Skin epidermis (tissue), 12 donors: ENCODE results near the gene TBC1D24.
"Not testable (repeated sequence)": the region's sequence is repeated elsewhere in the genome, so short reads cannot be mapped to it uniquely, and the experiment has no call there.

Source experiments
- H3K27ac ChIP-seq, 21 experiments: fragments of 200-600 bp; sonication (generic) in 11 of 21; one replicate each; pipeline ENCODE4 v1.5.0; 2020; ENCODE audit warnings: mild to moderate bottlenecking in 3 of 21, inconsistent platforms in 2 of 21, moderate library complexity in 2 of 21
- H3K4me3 ChIP-seq, 7 experiments: fragments of 200-600 bp; sonication (generic) in 2 of 7; one replicate each; pipeline ENCODE4 v1.5.0; 2020; ENCODE audit warnings: inconsistent platforms in 2 of 7, mild to moderate bottlenecking in 2 of 7, moderate library complexity in 1 of 7

TBC1D24 gene

DNA sequence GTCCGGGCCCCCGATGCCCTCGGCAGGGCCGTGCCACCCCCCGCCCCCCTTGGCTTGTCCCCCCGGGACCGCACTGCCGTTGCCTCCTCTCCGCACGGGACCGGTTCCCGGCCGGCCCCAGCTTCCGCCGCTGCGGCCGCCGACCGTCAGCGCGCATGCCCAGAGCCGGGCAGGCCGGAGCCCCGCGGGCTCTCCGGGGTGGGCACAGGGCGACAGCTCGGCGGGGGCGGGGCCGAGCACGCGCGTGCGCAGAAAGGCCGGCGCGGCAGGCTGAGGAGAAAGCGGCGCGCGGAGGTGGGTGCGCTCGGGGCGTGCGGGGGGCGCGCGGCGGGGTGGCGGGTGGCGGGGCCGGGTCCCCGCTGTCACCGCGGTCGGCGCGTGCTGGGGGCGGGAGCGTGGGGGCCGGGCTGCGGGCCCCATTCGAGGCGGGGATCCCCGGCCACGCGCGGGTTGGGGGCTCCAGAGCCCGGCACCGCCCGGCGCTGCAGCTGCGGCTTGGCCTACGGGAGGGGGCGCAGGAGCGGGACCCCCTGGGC is at the start of gene TBC1D24:
Gene TBC1D24 (plus strand): TSS at position 251 of the 536 bp plus-strand sequence. CDS start 21,022 bp downstream, outside the sequence.
- peak within 1 kb of the TSS; percentile 59 to 79 (median 68) for H3K4me3 ChIP-seq
- H3K27ac ChIP-seq = peak within 1 kb of the TSS; percentile 13 to 90 (median 82)

- no peak overlapping the region for H3K27ac ChIP-seq
- no peak overlapping the region for H3K4me3 ChIP-seq
These were observed 49.0 kb upstream of the TBC1D24 start for GRCh38 chr16:2425825-2426430.

DNA sequence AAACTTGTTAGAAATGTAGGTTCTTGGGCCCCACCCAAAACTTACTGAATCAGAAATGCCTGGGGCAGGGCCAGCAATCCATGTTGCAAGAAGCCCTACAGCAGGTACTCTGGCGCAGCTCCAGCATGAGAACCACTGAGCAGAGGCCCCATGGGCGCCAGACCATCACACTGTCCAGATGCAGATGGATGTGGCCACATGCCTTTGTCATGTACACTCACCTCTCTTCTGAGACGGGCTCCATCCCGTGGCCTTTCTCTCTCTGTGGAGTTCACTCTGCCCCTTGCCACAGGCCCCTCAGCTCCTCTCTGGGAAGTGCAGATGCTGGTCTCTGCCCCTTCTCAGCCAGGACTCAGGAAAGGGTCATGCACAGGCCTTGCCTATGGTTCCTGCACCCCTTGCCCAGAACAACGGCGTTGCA is 48.0 kb upstream of the TBC1D24 start:
- no peak overlapping the region for H3K27ac ChIP-seq
- no peak overlapping the region for H3K4me3 ChIP-seq

- Histone ChIP-seq H3K4me3 (no peak overlapping the region), H3K27ac (no peak overlapping the region)
These were observed 47.4 kb upstream of the TBC1D24 start for GRCh38 chr16:2427526-2427925.

- Histone ChIP-seq H3K4me3 (peak overlapping the region; percentile 77 to 98 (median 93)), H3K27ac (peak overlapping the region in 19 of 21 experiments; percentile 36 to 87 (median 71))
These were observed 46.7 kb upstream of the TBC1D24 start for GRCh38 chr16:2428051-2428783.

DNA sequence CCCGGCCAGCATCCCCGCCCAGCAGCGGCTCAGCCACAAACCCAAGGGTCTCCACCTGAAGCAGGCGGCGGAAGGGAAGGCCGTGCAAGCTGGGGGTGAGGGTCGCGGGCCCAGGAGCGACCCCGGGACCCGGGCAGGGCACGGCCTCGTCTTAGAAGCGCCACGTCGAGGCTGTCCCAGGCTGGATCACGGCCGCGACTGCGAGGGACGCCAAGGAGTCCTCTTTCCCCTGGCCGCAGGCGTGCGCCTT is 46.2 kb upstream of the TBC1D24 start:
- Histone ChIP-seq H3K4me3 (peak overlapping the region; percentile 77 to 98 (median 93)), H3K27ac (peak overlapping the region in 20 of 21 experiments; percentile 36 to 87 (median 70))

DNA sequence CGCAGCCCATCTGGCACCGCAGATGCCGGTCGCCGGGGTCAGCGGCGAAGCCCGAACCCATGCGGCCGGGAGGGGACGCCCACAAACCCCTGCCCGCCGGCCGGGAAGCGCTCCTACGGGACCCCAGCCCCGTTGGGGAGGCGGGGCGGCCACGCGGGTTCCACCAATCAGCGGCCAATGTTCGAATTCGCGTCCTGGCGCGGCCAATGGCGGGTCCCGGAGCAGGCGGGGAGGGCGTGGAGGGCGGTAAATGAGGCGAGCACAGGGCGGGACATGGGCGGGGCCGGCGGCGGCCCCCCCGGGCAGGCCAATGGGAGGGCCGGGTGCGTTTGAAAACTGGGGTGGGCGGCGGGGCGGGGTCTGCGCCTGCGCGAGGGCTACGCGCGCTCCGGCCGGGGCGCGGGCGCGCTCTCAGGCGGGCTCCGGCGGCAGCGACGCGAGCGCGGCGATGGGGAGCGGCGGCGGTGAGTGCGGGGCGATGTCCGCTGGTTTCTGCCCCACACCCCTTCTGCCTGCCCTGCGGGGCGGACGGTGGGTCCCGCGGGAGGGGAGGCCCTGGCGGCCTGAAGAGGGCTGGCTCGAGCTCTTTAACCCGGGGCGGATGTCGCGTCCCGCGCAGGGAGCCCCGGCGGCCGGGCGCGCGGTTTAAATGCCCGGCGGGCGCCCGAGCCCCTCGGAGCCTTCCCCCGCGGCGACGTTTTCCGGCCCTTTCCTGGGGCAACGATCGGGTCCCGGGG is 45.7 kb upstream of the TBC1D24 start, which contains the start of gene CCNF:
Gene CCNF (plus strand): TSS at position 414 of the 737 bp plus-strand sequence. CDS start 35 bp downstream, at position 449.
- Histone ChIP-seq H3K4me3 (peak within 1 kb of the TSS; percentile 79 to 98 (median 95)), H3K27ac (peak within 1 kb of the TSS in 20 of 21 experiments; percentile 68 to 90 (median 82))

- peak overlapping the region; percentile 79 to 98 (median 95) for H3K4me3 ChIP-seq
- H3K27ac ChIP-seq = peak overlapping the region in 20 of 21 experiments; percentile 40 to 90 (median 82)
These were observed 44.9 kb upstream of the TBC1D24 start for GRCh38 chr16:2429771-2430663.

GRCh38 chr16:2432286-2432685 is 42.6 kb upstream of the TBC1D24 start:
- no peak overlapping the region for H3K27ac ChIP-seq
- H3K4me3 ChIP-seq = no peak overlapping the region

DNA sequence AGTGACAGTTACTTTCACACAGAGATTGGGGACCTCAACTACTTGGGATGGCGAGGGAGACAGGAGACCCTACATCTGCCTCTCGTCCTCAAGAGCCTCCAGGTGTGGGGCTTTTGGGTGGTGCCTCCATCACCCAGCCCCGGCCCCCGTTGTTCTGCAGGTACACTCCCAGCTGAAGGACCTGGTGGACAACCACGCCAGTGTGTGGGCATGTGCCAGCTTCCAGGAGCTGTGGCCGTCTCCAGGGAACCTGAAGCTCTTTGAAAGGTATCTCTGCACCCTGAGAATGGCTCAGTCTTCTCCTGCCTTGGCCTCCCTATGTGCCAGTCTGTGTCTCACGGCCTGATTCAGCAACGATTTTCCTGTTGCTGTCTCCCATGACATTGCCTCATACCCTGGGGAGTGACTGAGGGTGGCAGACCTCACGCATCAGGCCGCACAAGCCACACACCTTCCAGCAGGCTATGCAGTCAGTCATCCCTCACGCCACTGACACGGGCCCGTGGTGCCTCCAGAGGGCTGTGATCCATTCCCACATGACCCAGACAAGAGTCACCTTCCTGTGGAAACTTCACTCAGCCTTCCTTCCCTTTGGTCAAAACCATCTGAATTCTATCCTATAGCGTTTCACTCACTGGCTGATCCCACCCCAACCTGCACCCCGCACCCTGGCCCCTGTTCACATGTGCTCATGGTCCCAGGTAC is 42.0 kb upstream of the TBC1D24 start:
- Histone ChIP-seq H3K4me3 (no peak overlapping the region), H3K27ac (peak overlapping the region in 1 of 21 experiments; percentile 11)

GRCh38 chr16:2435236-2435635 is 39.7 kb upstream of the TBC1D24 start:
- H3K27ac ChIP-seq, H3K4me3 ChIP-seq: not testable (repeated sequence)

DNA sequence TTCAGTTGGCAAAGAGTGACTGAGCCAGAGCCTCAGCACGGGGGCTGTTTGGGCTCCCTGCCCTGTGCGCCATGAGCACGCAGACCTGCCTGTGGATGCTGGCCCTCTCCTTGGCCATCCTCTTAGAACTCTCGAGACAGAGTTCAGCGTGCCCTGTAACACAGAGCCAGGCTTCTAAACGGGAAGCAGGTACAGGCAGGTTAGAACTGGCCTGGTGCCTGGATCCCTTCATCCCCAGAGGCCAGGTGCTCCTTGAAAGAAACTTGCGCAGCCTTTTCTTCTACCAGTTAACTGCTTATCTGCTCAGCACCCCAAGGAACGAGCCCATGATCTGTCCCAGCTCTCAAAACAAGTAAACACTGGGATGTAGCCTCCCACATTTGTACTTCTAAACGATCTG is 38.8 kb upstream of the TBC1D24 start:
- H3K27ac ChIP-seq = no peak overlapping the region
- H3K4me3 ChIP-seq = no peak overlapping the region

DNA sequence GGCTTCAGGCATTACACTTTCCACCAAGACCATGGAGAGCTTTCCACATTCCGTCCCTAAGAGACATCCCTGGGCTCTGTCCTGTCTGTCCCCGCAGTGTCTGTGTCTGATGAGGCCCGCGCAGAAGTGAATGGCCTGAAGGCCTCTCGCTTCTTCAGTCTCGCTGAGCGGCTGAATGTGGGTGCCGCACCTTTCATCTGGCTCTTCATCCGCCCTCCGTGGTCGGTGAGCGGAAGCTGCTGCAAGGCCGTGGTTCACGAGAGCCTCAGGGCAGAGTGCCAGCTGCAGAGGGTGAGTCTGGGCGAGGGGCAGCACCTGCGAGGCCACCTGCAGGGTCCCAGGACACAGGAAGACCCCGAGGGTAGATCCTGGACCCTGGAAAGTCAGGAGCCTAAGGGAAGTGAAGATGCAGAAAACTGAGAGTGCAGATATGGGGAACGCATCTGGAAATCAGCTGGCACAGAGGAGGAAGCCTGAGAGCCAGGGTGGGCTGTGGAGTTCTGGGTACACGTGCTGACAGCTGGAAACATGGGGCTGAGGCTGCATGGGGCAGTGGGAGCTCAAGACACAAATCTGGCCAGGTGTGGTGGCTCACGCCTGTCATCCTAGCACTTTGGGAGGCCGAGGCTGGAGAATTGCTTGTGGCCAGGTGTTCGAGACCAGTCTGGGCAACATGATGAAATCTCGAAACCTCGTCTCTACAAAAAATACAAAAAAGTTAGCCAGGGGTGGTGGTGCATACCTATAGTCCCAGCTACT is 37.7 kb upstream of the TBC1D24 start:
- Histone ChIP-seq H3K27ac (no peak overlapping the region), H3K4me3 (no peak overlapping the region)

DNA sequence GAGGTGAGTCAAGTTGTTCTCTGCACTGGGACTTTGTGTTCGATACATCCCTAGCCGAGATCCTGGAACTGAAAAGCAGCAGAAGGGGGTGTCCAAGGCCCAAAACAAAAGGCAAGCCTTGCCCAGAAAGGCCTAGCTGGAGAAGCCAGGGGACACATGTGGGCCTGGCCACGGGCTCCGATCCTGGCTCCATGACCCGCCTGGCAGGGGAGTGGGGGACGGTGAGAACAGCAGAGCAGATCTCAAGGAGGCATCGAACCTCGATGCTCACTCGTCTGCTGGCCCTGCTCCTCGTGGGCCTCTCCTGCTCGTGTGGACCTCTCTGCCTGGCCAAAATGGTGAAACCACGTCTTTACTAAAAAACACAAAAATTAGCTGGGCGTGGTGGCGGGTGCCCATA is 36.8 kb upstream of the TBC1D24 start:
- Histone ChIP-seq H3K4me3 (no peak overlapping the region), H3K27ac (no peak overlapping the region)

DNA sequence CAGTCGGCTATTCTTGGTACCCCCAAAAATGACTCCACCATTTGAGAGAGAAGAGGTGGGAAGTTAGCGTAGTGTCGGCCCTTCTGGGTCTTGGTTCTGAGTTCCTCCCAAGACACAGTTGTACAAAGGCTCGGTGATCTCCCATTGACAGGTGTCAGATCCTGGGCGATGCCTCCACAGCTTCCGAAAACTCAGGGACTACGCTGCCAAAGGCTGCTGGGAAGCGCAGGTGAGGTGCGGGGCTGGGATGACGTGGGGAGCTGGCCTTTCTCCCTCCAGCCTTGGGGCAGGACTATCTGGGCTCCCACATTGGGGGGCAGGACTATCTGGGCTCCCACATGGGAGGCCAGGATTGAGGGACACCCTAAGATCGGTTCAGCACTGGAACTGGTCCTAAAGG is 35.3 kb upstream of the TBC1D24 start:
- no peak overlapping the region for H3K27ac ChIP-seq
- no peak overlapping the region for H3K4me3 ChIP-seq

- H3K4me3 ChIP-seq, H3K27ac ChIP-seq: not testable (repeated sequence)
These were observed 33.7 kb upstream of the TBC1D24 start for GRCh38 chr16:2441143-2441804.

GRCh38 chr16:2443555-2443954 is 31.4 kb upstream of the TBC1D24 start:
- Histone ChIP-seq H3K27ac (no peak overlapping the region), H3K4me3 (no peak overlapping the region)
